GM12878 (cell line): ENCODE data around the gene CENPO. TPM values are rescaled to one million over a fixed set of nuclear protein-coding genes. Genes with fewer than 3 reads are reported as not detected.

Source experiments
- ATAC-seq: fragments of 200-7000 bp; cut with Tn5 transposase; 3 replicates; pipeline ENCODE4 v1.9.1; 2020; ENCODE audit warnings: mild to moderate bottlenecking, moderate library complexity
- BruUV-seq: library from RNA; stranded (reverse); fragments of 400-500 nt; replicated peaks from 2 replicates; lab custom pipeline; 2021; lab: Mats Ljungman, UMichigan
- CTCF ChIA-PET: fragments of 300-600 bp; sonication (Branson Sonifier 250); formaldehyde crosslinking; extraction: SDS; loops from one replicate; lab custom pipeline; 2021; ENCODE audit warnings: inconsistent platforms; lab: Yijun Ruan, JAX
- POLR2A ChIA-PET: fragments of 350-600 bp; formaldehyde crosslinking; extraction: SDS; loops from one replicate; lab custom pipeline; 2021; ENCODE audit warnings: inconsistent platforms; lab: Charles Lee
- RAD21 ChIA-PET: fragments of 300-600 bp; sonication (Branson Sonifier 250); formaldehyde crosslinking; loops from one replicate; lab custom pipeline; 2023; ENCODE audit warnings: antibody characterized with exemption; ENCODE audit not compliant: unreplicated experiment; lab: Charles Lee
- SMC1A ChIA-PET: fragments of 300-600 bp; sonication (Branson Sonifier 250); formaldehyde crosslinking; loops from one replicate; lab custom pipeline; 2023; ENCODE audit not compliant: unreplicated experiment, uncharacterized antibody; lab: Charles Lee
- DNase-seq: peaks from one replicate; pipeline ENCODE4 v3.0.0-alpha.2; 2011; ENCODE audit warnings: low read depth, low spot score
- FAIRE-seq: peaks from 3 replicates; lab custom pipeline; 2011; peaks lifted over from hg19 to GRCh38; lab: Jason Lieb, UNC
- H2AFZ ChIP-seq: 2 replicates; pipeline ENCODE4 v1.6.0; 2011; ENCODE audit warnings: low read depth, low read length, control low read depth; ENCODE audit not compliant: control insufficient read depth
- H3K27ac ChIP-seq: 2 replicates; pipeline ENCODE4 v1.5.1; 2011; ENCODE audit warnings: control low read depth; ENCODE audit not compliant: control insufficient read depth, insufficient read depth
- H3K27me3 ChIP-seq, 2 experiments: replicated peaks in 1 of 2; 2 replicates each; pipeline versions ENCODE4 v1.6.0 to v1.6.1; 2011; ENCODE audit warnings: low read length in 1 of 2; ENCODE audit not compliant: control insufficient read depth in 2 of 2, insufficient read depth in 2 of 2
- H3K36me3 ChIP-seq, 2 experiments: 2 replicates each; pipeline ENCODE4 v1.5.1; 2011; ENCODE audit warnings: low read length in 1 of 2; ENCODE audit not compliant: control insufficient read depth in 2 of 2, insufficient read depth in 2 of 2
- H3K4me1 ChIP-seq: 2 replicates; pipeline ENCODE4 v1.6.1; 2011; ENCODE audit warnings: mild to moderate bottlenecking, low read length, moderate library complexity, mixed read lengths; ENCODE audit not compliant: control insufficient read depth, insufficient read depth
- H3K4me2 ChIP-seq: 2 replicates; pipeline ENCODE4 v1.6.0; 2011; ENCODE audit warnings: control low read depth; ENCODE audit not compliant: control insufficient read depth, insufficient read depth
- H3K4me3 ChIP-seq: fragments of 200-600 bp; sonication (generic); 2 replicates; pipeline ENCODE4 v1.5.1; 2016
- H3K79me2 ChIP-seq: 2 replicates; pipeline ENCODE4 v1.6.0; 2011; ENCODE audit warnings: low read length; ENCODE audit not compliant: control insufficient read depth, insufficient read depth
- H3K9ac ChIP-seq: 2 replicates; pipeline ENCODE4 v1.8.0; 2011; ENCODE audit warnings: low read length, control low read depth, mixed read lengths; ENCODE audit not compliant: control insufficient read depth, insufficient read depth
- H3K9me3 ChIP-seq: replicated peaks from 3 replicates; pipeline ENCODE4 v1.5.1; 2011; ENCODE audit warnings: mild to moderate bottlenecking, low read length; ENCODE audit not compliant: control insufficient read depth, insufficient read depth
- H4K20me1 ChIP-seq: 2 replicates; pipeline ENCODE4 v1.6.0; 2011; ENCODE audit not compliant: control insufficient read depth, insufficient read depth
- IRF4 ChIP-seq: IDR thresholded peaks from 2 replicates; pipeline ENCODE4 v1.6.1; 2011; ENCODE audit warnings: low read depth, low read length
- SIX5 ChIP-seq: IDR thresholded peaks from 2 replicates; pipeline ENCODE4 v1.6.1; 2011; ENCODE audit warnings: mild to moderate bottlenecking, low read depth, low read length, moderate library complexity; ENCODE audit not compliant: severe bottlenecking
- SMAD5 ChIP-seq: IDR thresholded peaks from 2 replicates; pipeline ENCODE4 v1.6.1; 2016; ENCODE audit warnings: antibody characterized with exemption, low read depth
- WGBS: methylation state at CpG from one replicate; pipeline ENCODE4 v1.1.6; 2016; ENCODE audit warnings: low lambda C conversion rate; ENCODE audit not compliant: insufficient replicate concordance, insufficient coverage; ENCODE audit errors: missing lambda C conversion rate; 5-methylcytosine and 5-hydroxymethylcytosine counted together
- in situ Hi-C: fragments of 300-500 bp; cut with MboI; formaldehyde crosslinking; loops from 9 replicates; pipeline ENCODE4 v1.14.3; 2018; ENCODE audit warnings: mixed read lengths
- intact Hi-C: fragments of 100-400 bp; cut with micrococcal nuclease; formaldehyde crosslinking; loops from one replicate; pipeline ENCODE4 v1.14.2; 2022; ENCODE audit not compliant: unreplicated experiment
- polyA plus RNA-seq, 11 experiments: library from polyadenylated mRNA; depleted of rRNA in 4 of 11; unstranded in 6 of 11; stranded (reverse) in 5 of 11; fragments of >200 nt; fragmentation: Nextera tagmentation in 4 of 11; fragmentation: Illumina TruSeq in 1 of 11; extraction: Ambion mirVana in 4 of 11; extraction: Trizol in 1 of 11; gene quantifications; 1 replicate in 1 of 11; 2 replicates in 10 of 11; pipeline versions ENCODE4 v1.2.1 to v1.2.3, GENCODE V29; 2011 to 2016; ENCODE audit warnings: inconsistent platforms in 2 of 11, missing spikeins in 2 of 11, low read depth in 1 of 11
- total RNA-seq, 4 experiments: library from RNA; depleted of rRNA in 3 of 4; stranded (reverse); fragments of >200 nt in 3 of 4; fragmentation: Illumina TruSeq in 1 of 4; extraction: Trizol in 1 of 4; gene quantifications; 2 replicates each; pipeline versions ENCODE4 v1.2.1 to v1.2.3, GENCODE V29; 2013 to 2021
- TF ChIP-seq, protein P1 (sequence below): fragments of 450-650 bp; IDR thresholded peaks from 2 replicates; pipeline ENCODE4 v1.6.1; 2016; ENCODE audit warnings: mild to moderate bottlenecking, moderate library complexity, borderline replicate concordance

CENPO gene
- total and polyA plus RNA-seq, 10 of the 15 experiments (the other 5 are each of a cell fraction or from before 2014, with no cell fraction given) = 18.7 to 37.0 (median 31.4) TPM

DNA sequence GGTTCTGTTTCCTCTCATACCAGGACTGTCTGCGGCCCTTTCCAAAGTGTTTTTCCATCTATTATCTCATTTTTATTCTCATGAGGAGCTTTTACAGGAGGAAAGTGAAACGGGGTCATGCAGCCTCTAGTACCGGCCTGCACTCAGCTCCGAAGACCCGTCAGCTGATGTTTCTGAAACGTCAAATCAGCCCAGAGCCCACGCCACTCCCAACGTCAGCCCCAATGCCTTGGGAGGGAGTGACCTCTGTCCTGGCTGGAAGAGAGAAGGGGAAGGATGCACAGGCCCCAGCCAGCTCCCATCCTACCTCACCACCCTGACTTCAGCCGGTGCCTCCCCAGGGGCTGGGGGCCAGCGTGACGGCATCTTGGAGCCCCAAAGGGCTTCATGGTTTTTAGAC lies 68.3 kb downstream of the CENPO start:
- no peak overlapping the region for H3K4me2 ChIP-seq
- no peaks in the 10 kb centered on the region; the same call in none of the 2 replicates for H3K79me2 ChIP-seq
- no peaks in the 10 kb centered on the region for H3K27me3 ChIP-seq
- BruUV-seq = no TSS peak
- SMC1A ChIA-PET = no interaction called here
- peaks cover 7 to 8% of the 10 kb centered on the region in 2 experiments; a peak in 3 of 4 replicates for H3K36me3 ChIP-seq
- WGBS = 97% methylated on average over 11 of the region's 11 CpGs
- TF ChIP-seq, protein P1, sequence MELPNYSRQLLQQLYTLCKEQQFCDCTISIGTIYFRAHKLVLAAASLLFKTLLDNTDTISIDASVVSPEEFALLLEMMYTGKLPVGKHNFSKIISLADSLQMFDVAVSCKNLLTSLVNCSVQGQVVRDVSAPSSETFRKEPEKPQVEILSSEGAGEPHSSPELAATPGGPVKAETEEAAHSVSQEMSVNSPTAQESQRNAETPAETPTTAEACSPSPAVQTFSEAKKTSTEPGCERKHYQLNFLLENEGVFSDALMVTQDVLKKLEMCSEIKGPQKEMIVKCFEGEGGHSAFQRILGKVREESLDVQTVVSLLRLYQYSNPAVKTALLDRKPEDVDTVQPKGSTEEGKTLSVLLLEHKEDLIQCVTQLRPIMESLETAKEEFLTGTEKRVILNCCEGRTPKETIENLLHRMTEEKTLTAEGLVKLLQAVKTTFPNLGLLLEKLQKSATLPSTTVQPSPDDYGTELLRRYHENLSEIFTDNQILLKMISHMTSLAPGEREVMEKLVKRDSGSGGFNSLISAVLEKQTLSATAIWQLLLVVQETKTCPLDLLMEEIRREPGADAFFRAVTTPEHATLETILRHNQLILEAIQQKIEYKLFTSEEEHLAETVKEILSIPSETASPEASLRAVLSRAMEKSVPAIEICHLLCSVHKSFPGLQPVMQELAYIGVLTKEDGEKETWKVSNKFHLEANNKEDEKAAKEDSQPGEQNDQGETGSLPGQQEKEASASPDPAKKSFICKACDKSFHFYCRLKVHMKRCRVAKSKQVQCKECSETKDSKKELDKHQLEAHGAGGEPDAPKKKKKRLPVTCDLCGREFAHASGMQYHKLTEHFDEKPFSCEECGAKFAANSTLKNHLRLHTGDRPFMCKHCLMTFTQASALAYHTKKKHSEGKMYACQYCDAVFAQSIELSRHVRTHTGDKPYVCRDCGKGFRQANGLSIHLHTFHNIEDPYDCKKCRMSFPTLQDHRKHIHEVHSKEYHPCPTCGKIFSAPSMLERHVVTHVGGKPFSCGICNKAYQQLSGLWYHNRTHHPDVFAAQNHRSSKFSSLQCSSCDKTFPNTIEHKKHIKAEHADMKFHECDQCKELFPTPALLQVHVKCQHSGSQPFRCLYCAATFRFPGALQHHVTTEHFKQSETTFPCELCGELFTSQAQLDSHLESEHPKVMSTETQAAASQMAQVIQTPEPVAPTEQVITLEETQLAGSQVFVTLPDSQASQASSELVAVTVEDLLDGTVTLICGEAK = no peak
- FAIRE-seq (no peak), ATAC-seq (no peak), DNase-seq (no peak)
- H3K9ac ChIP-seq = no peak overlapping the region
- RAD21 ChIA-PET = no interaction called here
- CTCF ChIA-PET = no interaction called here
- no peaks in the 10 kb centered on the region for H3K4me1 ChIP-seq
- no peak overlapping the region for H3K4me3 ChIP-seq
- no peak overlapping the region for H3K27ac ChIP-seq
- no peaks in the 10 kb centered on the region for H3K9me3 ChIP-seq
- no peak overlapping the region for H2AFZ ChIP-seq
- H4K20me1 ChIP-seq = no peaks in the 10 kb centered on the region
- POLR2A ChIA-PET = no interaction called here
- intact Hi-C loops = no loop called here
- in situ Hi-C loops = no loop called here

GRCh38 chr2:24863641-24864040 lies 70.4 kb downstream of the CENPO start:
- DNase-seq (no peak), ATAC-seq (no peak), FAIRE-seq (no peak)
- intact Hi-C loops (no loop called here), in situ Hi-C loops (no loop called here)
- H3K9me3 ChIP-seq = no peaks in the 10 kb centered on the region
- BruUV-seq = no TSS peak
- no peaks in the 10 kb centered on the region for H3K27me3 ChIP-seq
- CTCF ChIA-PET = no interaction called here
- no peaks in the 10 kb centered on the region for H3K4me1 ChIP-seq
- no peak overlapping the region for H3K9ac ChIP-seq
- no peaks in the 10 kb centered on the region; the same call in none of the 2 replicates for H3K79me2 ChIP-seq
- SMC1A ChIA-PET = no interaction called here
- H3K36me3 ChIP-seq = peaks cover 4 to 11% of the 10 kb centered on the region in 2 experiments; a peak in 3 of 4 replicates
- TF ChIP-seq SMAD5 (no peak), IRF4 (no peak), SIX5 (no peak)
- 94% methylated on average over 3 of the region's 3 CpGs for WGBS
- no peak overlapping the region for H3K4me3 ChIP-seq
- no peaks in the 10 kb centered on the region for H4K20me1 ChIP-seq
- no peak overlapping the region for H2AFZ ChIP-seq
- POLR2A ChIA-PET = no interaction called here
- no peak overlapping the region for H3K27ac ChIP-seq
- H3K4me2 ChIP-seq = no peak overlapping the region
- RAD21 ChIA-PET = no interaction called here
